Measurements from ENCODE around the gene PDE2A.

PDE2A gene

GRCh38 chr11:72704783-72705265 lies 30.6 kb upstream of the PDE2A start:
- DNase-seq: no peak

GRCh38 chr11:72704028-72704782 lies 30.0 kb upstream of the PDE2A start:
- DNase-seq: no peak

- peak in 23 of 51 donors; percentile 9 to 68 (median 34) for DNase-seq
Observed at GRCh38 chr11:72703267-72704008, 29.2 kb upstream of the PDE2A start.

GRCh38 chr11:72702577-72703241 lies 28.5 kb upstream of the PDE2A start:
- no peak for DNase-seq

GRCh38 chr11:72702096-72702495 lies 27.9 kb upstream of the PDE2A start:
- peak in 4 of 51 donors; percentile 8 to 36 (median 18) for DNase-seq

- no peak for DNase-seq
Observed at GRCh38 chr11:72701466-72701865, 27.2 kb upstream of the PDE2A start.

- no peak for DNase-seq
Observed at GRCh38 chr11:72700146-72700545, 25.9 kb upstream of the PDE2A start.

GRCh38 chr11:72697814-72698213 lies 23.6 kb upstream of the PDE2A start:
- DNase-seq: no peak

- DNase-seq: no peak
Observed at GRCh38 chr11:72696866-72697700, 22.9 kb upstream of the PDE2A start.

- no peak for DNase-seq
Observed at GRCh38 chr11:72695354-72695753, 21.1 kb upstream of the PDE2A start.

- DNase-seq: no peak
Observed at GRCh38 chr11:72693271-72693968, 19.2 kb upstream of the PDE2A start.

- no peak for DNase-seq
Observed at GRCh38 chr11:72692498-72693237, 18.4 kb upstream of the PDE2A start.

GRCh38 chr11:72690166-72690565 lies 15.9 kb upstream of the PDE2A start:
- no peak for DNase-seq

GRCh38 chr11:72688929-72689328 lies 14.7 kb upstream of the PDE2A start:
- no peak for DNase-seq

GRCh38 chr11:72688486-72688885 lies 14.3 kb upstream of the PDE2A start:
- DNase-seq: no peak

GRCh38 chr11:72687326-72687725 lies 13.1 kb upstream of the PDE2A start:
- DNase-seq: no peak

- no peak for DNase-seq
Observed at GRCh38 chr11:72686639-72687220, 12.5 kb upstream of the PDE2A start.

- no peak for DNase-seq
Observed at GRCh38 chr11:72685560-72686480, 11.6 kb upstream of the PDE2A start.

Measured in hypothalamus (tissue), 51 donors.